ENCODE measurements around the gene TMEM256. TPM values are rescaled to one million over a fixed set of nuclear protein-coding genes. Genes with fewer than 3 reads are reported as not detected.

TMEM256 gene
- total RNA-seq, 1 experiment from 2014 or later, result 151 TPM

- H3K27me3 ChIP-seq (ENCODE audit: insufficient read depth, low read length), result peaks cover 7% of the 10 kb centered on the region
These were observed 37.4 kb upstream of the TMEM256 start for GRCh38 chr17:7441266-7441665.

More at GRCh38 chr17:7441266-7441665, 37.4 kb upstream of the TMEM256 start:
- TF ChIP-seq, protein P1, sequence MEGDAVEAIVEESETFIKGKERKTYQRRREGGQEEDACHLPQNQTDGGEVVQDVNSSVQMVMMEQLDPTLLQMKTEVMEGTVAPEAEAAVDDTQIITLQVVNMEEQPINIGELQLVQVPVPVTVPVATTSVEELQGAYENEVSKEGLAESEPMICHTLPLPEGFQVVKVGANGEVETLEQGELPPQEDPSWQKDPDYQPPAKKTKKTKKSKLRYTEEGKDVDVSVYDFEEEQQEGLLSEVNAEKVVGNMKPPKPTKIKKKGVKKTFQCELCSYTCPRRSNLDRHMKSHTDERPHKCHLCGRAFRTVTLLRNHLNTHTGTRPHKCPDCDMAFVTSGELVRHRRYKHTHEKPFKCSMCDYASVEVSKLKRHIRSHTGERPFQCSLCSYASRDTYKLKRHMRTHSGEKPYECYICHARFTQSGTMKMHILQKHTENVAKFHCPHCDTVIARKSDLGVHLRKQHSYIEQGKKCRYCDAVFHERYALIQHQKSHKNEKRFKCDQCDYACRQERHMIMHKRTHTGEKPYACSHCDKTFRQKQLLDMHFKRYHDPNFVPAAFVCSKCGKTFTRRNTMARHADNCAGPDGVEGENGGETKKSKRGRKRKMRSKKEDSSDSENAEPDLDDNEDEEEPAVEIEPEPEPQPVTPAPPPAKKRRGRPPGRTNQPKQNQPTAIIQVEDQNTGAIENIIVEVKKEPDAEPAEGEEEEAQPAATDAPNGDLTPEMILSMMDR (conservative IDR thresholded peaks at IDR 0.05), result no peak
- H3K4ac ChIP-seq (ENCODE audit: low read depth, low read length), result no peak overlapping the region
- H2BK5ac ChIP-seq (ENCODE audit: insufficient read length, low read length), result no peak overlapping the region
- peaks cover 41 to 51% of the 10 kb centered on the region in 2 experiments for H3K4me1 Mint-ChIP-seq
- H3K79me1 ChIP-seq (ENCODE audit: insufficient read depth, low read depth, low read length, poor library complexity, severe bottlenecking), result no peaks in the 10 kb centered on the region
- WGBS (ENCODE audit: extremely low coverage, insufficient read length, low lambda C conversion rate), result no CpG with 5 or more reads among the region's 7 CpGs
- no peak overlapping the region for H3K23ac ChIP-seq (ENCODE audit: insufficient read length, low read depth, low read length)
- peaks cover 0 to 13% (median 2%) of the 10 kb centered on the region in 3 experiments; a peak in 3 of 7 replicates for H3K36me3 Mint-ChIP-seq (ENCODE audit: insufficient read depth in 1 of 3, low read depth in 3 of 3)
- DNase-seq, result no peak
- no peak overlapping the region for H2AK5ac ChIP-seq (ENCODE audit: insufficient read length, low read length)
- H3T11ph ChIP-seq (ENCODE audit: low read length), result no peak overlapping the region
- no peak overlapping the region for H3K18ac ChIP-seq (ENCODE audit: insufficient read length, low read depth, low read length)
- no peak overlapping the region for H2BK20ac ChIP-seq (ENCODE audit: low read depth, low read length, poor library complexity, severe bottlenecking)
- H3K27me3 Mint-ChIP-seq (ENCODE audit: low read depth), result peaks cover 32% of the 10 kb centered on the region
- no peaks in the 10 kb centered on the region for H3K9me3 ChIP-seq (ENCODE audit: control insufficient read depth, low read depth, low read length)
- no peaks in the 10 kb centered on the region for H4K20me1 ChIP-seq (ENCODE audit: control insufficient read depth, insufficient read depth, insufficient read length)
- H3K79me2 ChIP-seq (ENCODE audit: insufficient read depth, low read length), result no peaks in the 10 kb centered on the region
- peak overlapping the region in 1 of 3 experiments; percentile 67; a peak in 2 of 7 replicates for H3K27ac Mint-ChIP-seq
- H4K5ac ChIP-seq (ENCODE audit: insufficient read length, low read depth, low read length), result no peak overlapping the region
- no peak overlapping the region for H3K14ac ChIP-seq (ENCODE audit: insufficient read depth, low read length)
- no peak overlapping the region for H2AFZ ChIP-seq (ENCODE audit: low read length)
- H3K9me3 Mint-ChIP-seq, result no peaks in the 10 kb centered on the region; a peak in 1 of 5 replicates
- no peak overlapping the region for H2BK12ac ChIP-seq (ENCODE audit: insufficient read length, low read depth, low read length)
- H2BK15ac ChIP-seq (ENCODE audit: low read depth, low read length), result no peak overlapping the region
- no peak overlapping the region for H4K91ac ChIP-seq (ENCODE audit: insufficient read length, low read depth, low read length)
- no peak overlapping the region for H2BK120ac ChIP-seq (ENCODE audit: low read depth, low read length, poor library complexity, severe bottlenecking)
- no peak overlapping the region for H3K56ac ChIP-seq (ENCODE audit: insufficient read length, low read depth, low read length)
- peak overlapping the region; percentile 93 to 98 for H3K4me3 Mint-ChIP-seq
- H3K23me2 ChIP-seq (ENCODE audit: insufficient read length, low read depth, low read length, poor library complexity, severe bottlenecking), result peaks cover 34% of the 10 kb centered on the region
- H3K9ac ChIP-seq (ENCODE audit: extremely low read depth, insufficient read length, low read length), result no peak overlapping the region
- H3K4me2 ChIP-seq (ENCODE audit: insufficient read depth, insufficient read length, low read length), result peak overlapping the region; percentile 60
- H3K27ac ChIP-seq (ENCODE audit: insufficient read length, low read depth, low read length), result no peak overlapping the region
- no peak overlapping the region for H4K8ac ChIP-seq (replicated peaks; ENCODE audit: insufficient read length, low read depth, low read length)
- no peaks in the 10 kb centered on the region; the same call in 1 of the 2 replicates for H3K4me1 ChIP-seq (ENCODE audit: insufficient read depth, low read length)

All from H9 (cell line).